Hindlimb muscle (tissue), 1 donor: ENCODE results near the gene EHMT1. TPM values are rescaled to one million over a fixed set of nuclear protein-coding genes. Genes with fewer than 3 reads are reported as not detected.
"Not testable (repeated sequence)": the region's sequence is repeated elsewhere in the genome, so short reads cannot be mapped to it uniquely, and the experiment has no call there.

Experiments used
- DNase-seq: peaks from one replicate; pipeline ENCODE4 v3.0.0-alpha.2; 2013
- polyA plus RNA-seq: library from polyadenylated mRNA; unstranded; fragments of 120-200 nt; gene quantifications from one replicate; pipeline ENCODE4 v1.2.1, GENCODE V29; 2013; ENCODE audit not compliant: insufficient read length

The EHMT1 gene
- polyA plus RNA-seq, 1 donor, result 50.4 TPM

DNA sequence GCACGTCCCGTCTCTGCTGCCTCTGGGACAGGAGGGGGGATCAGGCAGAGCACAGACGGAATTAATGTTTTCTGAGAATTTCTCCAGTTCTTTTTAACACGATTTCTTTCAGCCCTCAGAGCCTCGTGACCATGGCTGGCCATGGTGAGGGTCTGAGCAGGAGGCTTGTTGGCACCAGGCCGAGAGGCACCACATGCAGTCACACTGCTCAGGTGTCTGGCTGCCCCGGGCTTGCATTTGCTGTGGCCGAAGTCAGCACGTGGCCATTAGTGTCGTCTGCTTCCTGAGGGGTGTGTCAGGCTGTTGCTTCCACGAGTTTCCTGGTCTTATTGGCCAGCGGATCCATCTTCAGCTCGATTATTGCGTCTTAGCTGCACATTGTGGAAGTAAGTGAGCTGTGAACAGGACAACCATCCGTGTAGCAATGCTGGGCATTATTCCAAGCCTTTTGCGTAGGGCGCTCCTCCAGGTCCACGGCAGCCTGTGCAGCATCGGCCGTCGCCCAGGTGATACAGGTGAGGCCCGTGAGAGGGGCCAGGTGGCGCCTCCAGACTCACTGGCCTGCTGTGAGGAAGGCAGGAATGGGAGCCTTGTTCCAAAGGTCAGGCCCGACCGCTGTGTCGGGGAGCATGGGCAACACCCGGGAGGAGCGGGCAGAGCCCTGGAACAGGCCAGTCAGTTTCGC is 144.6 kb downstream of the EHMT1 start:
- DNase-seq, result no peak

DNA sequence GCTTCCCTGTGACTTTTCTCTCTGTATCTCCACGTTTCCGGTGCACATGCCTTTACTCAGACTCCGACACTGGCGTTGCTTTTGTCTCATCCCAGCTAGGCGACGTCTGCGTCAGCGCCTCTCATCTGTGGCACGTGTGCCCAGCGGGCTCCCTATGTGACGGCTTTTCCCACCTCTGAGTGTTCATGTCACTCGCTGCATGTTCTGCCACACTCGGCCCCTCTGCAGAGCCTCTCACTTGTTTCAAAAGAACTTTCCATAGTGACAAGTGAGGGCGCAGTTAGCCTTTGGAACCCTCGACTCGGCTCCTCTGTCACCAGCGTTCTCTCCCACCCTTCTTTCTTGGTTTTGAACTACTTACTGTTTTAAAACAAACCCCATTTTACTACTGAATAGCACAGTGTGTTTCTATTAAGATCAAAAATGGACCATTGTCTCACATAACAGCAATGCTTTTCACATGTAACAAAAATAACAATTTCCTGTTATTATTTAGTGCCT is 145.4 kb downstream of the EHMT1 start:
- DNase-seq, result no peak

DNA sequence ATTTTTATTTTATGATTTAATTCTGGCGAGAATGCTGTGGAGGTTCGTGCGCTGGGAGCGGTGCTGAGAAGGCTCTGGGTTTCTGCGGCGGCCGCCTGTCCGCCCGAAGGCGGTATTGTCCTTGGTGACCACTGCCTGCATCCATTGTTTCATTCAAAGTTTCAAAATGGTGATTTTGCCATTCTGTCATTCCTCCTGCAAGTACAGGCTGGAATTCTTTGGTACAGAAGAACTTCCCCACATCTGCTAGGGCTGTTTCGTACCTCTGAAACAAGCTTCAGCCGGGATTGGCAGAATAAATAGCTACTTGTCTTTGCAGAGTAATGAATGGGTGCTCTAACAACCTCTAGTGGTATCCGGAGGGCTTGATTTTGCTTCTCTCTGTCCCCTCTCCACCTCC is 146.2 kb downstream of the EHMT1 start:
- no peak for DNase-seq

DNA sequence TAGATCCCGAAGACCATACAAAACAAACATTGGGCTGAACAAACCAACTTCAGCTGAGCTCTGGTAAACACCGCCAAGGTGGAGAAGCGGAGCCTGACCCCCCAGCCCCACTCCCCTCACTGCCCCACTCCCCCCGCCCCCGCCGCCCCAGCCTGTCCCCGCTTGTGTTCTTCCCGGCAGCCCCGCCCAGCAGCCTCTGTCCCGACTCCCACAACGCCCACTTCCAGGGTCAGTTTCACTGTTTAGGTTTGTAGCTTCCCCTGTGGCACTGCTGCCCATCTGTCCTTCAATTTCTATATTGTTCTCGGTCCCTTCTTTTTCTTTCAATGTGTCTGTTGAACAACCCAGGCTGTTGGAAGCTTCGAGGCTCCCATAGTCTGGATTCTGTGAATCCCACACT is 146.7 kb downstream of the EHMT1 start:
- DNase-seq, result no peak

DNA sequence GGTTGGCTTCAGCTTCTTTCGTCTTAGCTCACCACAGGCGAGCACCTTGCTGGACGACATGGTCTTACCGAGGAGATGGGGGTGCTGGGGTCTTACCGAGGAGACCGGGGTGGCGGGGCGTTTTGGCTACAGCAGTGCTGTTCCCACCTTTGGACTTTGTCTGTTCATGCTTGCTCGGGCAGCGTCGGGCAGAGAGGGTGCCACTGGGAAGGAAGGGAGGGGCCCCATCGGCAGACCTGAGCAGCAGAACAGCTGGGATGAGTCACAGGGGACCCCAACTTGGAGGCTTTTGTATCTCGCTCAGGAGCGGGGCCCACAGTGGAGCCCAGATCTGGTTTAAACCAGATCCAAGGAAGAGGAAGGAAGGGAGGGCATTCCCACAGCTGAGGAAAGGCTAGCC is 152.8 kb downstream of the EHMT1 start:
- DNase-seq, result no peak

DNA sequence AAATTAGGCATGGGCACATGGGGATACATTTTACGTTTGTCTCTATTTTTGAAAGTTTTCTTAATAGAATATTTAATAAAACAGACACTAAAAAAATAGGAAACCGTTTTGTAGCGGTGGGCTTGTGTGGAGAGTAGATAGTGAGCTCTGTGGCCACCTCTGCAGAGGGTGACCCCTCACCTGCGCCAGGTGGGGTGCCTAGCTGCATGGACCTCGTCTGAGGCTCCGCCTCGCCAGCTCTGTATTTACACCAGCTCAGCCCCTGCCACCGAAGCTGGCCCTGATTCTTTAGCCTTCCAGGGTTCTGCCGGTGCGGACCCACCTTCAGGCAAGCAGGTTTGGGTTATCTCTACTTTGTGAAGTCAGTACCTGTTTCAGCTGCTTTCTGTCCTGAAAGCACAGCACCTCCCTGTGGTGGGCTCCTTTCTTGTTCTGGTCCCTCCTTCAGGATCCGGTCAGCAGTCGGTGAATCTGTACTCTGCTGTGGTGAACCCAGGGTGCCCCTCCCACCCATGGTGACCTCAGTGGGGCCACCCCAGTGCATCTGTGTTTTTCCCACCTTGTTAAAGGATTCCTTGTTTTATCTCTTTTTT is 153.6 kb downstream of the EHMT1 start:
- DNase-seq, result no peak

DNA sequence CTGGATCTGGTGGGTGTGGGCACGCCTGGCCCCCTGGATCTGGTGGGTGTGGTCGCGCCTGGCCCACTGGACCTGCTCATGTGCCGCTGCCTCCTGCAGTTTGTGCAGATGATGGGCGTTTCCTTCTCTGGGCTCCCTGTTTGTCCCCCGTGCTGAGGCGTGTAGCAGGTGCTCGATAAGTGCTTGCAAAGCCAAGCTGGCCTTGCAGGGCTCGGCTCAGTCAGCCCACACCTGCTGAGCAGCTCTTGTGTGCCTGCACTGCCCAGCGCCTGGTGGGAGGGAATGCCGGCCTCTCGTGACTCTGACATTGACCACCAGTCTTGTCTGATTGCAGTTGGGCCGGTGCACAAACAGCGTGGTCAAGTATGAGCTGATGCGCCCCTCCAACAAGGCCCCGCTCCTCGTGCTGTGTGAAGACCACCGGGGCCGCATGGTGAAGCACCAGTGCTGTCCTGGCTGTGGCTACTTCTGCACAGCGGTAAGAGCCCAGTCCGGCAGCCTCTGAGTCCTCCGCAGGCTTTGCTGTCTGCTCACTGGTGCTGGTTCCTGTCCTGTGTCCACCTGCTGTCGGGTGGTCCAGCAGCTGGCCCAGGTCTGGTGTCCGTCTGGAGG is 156.1 kb downstream of the EHMT1 start:
- DNase-seq, result no peak

DNA sequence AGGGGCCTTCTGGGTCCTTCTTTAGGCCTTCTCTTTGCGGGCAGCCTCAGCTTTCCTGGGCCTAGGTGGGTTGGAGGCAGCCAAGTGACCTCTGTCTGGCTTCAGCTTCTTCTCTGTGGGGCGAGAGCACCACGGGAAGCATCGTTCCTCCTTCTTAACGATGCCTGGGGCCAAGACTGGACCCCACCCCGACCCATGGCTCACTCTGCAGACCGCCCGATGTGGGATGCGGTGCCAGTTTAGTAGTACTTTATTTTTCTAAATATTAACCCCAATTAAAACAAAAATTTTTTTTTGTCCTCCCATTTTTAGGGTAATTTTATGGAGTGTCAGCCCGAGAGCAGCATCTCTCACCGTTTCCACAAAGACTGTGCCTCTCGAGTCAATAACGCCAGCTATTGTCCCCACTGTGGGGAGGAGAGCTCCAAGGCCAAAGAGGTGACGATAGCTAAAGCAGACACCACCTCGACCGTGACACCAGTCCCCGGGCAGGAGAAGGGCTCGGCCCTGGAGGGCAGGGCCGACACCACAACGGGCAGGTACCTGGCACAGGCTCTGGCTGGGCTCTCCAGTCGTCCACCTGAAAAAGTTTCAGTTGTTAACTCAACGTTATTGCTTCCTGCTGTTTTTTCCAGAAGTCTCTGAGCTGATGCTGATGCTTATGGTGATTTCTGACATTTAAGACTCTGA is 157.6 kb downstream of the EHMT1 start:
- no peak for DNase-seq

DNA sequence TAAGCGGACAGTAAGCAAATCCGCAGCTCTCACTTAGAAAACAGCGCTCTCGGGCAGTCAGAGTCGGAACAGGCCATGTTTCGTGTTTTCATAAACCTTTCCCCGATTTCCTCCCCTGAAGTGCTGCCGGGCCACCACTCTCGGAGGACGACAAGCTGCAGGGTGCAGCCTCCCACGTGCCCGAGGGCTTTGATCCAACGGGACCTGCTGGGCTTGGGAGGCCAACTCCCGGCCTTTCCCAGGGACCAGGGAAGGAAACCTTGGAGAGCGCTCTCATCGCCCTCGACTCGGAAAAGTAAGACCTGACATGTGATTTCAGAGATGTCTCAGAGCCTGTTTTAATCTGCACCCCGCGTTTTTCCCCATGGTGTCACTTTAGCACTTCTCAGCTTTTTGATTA is 159.0 kb downstream of the EHMT1 start:
- no peak for DNase-seq

DNA sequence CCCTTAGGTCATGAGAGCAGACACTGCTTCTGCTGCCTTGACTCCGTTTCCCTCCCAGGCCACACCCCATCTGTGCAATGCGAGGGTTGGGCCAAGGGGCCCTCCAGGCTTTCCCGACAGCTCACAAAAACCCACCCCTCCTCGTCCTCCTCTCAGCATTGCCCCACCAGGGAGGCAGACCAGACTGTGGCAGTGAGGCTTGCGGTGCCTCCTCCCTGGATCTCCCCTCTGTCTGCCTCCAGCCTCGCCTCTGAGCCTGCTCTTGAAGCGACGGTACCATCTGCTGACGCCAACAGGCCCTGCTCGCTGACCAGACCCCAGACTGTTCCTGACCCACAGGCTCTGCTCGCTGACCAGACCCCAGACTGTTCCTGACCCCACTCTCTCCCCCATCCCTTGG is 159.5 kb downstream of the EHMT1 start:
- no peak for DNase-seq

DNA sequence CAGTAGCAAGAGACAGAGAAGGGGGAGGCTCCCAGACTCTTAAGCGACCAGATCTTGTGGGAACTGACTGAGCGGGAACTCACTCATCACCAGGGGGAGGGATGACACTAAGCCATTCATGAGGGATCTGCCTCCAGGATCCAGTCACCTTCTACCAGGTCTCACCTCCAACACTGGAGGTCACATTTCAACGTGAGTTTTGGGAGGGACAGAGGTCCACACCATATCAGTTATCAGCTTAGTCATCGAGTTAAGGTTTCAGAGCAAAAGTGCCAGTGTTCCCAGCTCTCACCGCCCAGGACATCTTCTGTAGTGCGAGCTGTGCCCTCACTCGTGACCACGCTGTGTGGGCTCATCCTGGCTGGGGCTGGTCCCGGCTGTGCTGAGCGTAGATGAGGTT is 160.1 kb downstream of the EHMT1 start:
- no peak for DNase-seq

DNA sequence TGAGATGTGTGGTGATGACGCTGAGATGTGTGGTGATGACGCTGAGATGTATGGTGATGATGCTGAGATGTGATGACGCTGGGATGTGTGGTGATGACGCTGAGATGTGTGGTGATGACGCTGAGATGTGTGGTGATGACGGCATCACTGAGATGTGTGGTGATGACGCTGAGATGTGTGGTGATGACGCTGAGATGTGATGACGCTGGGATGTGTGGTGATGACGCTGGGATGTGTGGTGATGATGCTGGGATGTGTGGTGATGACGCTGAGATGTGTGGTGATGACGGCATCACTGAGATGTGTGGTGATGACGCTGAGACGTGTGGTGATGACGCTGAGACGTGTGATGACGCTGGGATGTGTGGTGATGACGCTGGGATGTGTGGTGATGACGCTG is 161.2 kb downstream of the EHMT1 start:
- DNase-seq, result not testable (repeated sequence)

DNA sequence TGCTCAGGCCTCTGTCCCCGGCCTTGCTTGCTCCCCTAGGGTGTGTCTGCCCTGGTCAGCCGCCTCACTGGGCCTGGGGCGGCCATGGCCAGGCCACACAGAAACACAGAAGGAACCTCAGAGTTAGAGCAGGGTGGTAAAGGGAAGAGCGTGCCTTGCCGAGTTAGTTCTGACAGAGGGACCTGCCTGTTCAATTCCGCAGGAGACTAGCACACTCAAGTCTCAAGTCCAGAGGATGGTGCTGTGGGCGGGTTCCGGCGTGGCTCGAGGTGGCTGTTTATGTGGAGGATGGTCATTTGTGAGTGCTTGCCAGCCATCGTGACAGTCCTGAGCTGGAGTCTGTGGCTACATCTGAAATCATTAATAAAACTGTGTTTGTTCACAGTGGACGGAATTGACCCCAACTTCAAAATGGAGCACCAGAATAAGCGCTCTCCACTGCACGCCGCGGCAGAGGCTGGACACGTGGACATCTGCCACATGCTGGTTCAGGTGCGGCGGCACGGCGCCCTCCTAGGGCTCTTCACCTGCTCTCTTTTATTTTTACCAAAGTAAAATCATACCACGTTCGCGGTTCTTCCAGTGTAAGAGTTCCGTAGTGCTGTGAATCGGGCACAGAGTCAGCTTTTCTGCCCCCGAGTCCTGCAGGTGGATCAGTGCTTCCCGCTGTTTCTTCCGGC is 163.2 kb downstream of the EHMT1 start:
- no peak for DNase-seq

DNA sequence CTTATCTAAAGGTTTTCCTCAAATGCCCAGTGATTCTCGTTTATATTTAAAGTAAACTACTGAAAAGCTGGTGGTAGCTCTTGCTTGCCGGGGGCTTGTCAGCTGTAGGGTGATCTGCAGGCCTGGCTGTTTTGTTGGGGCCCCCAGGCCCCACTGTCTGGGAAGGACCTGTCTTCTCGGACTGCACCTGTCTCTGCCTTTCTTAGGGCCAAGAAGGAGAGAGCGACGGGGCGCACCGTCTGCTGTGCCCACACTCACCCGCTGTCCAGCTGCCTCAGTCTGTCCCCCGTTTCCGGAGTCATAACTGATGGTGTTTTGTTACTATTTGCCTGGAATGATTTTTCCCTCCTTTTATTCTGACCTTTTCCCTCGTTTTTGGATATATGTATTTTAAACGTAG is 164.7 kb downstream of the EHMT1 start:
- no peak for DNase-seq

DNA sequence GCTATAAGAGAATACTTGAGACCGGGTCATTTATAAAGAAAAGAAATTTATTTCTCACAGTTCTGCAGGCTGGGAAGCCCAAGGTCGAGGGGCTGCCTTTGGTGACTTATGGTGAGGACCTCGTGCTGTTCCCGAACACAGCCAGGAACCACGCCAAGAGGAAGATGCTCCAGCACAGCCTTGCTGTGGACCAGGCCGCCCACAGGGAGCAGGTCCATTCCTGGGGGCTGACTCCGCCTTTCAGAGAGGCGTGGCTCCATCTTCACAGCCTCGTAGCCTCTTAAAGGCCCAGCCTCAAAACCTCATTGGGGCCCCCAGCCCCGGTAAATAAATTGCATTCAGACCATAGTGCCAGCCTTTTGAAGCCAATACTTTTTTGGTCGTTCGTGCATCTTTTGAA is 165.2 kb downstream of the EHMT1 start:
- no peak for DNase-seq

DNA sequence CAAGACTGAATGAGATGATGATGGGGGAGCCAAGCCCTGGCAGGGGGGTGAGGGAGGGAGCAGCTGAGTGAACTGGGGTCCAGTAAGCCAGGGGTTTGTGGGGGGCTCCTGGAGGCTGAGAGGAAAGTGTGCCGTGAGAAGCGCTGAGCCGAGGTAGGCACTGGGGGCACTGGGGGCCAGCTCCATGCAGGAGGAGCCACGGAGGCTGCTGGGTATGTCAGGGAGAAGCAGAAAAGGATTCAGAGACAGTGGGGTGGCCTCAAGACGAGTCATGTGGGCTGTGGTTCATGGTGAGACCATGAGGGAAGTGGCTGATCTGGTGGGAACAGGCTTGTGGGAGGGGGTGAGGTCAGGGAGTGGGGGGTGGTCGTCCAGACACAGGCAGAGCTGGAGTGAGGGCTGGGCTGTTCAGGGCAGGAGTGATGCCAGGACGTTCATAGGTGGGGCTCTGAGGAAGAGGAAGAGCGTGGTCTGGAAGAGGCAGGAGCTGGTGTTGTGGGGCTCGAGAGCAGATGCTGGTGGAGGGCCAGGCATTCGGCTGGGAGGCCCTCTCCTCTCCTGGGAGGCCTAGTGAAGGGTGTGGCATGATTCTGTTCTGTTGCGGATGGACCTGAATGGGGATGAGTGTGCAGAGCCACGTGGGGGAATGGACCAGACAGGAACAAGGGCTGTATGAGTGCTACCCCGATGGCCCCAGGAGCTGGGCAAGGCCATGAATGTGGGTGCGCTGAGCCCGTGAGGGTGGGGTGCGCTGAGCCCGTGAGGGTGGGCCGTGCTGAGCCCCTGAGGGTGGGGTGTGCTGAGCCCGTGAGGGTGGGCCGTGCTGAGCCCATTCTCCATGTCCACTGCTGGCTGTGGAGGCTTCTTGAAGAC is 166.1 kb downstream of the EHMT1 start:
- DNase-seq, result no peak

DNA sequence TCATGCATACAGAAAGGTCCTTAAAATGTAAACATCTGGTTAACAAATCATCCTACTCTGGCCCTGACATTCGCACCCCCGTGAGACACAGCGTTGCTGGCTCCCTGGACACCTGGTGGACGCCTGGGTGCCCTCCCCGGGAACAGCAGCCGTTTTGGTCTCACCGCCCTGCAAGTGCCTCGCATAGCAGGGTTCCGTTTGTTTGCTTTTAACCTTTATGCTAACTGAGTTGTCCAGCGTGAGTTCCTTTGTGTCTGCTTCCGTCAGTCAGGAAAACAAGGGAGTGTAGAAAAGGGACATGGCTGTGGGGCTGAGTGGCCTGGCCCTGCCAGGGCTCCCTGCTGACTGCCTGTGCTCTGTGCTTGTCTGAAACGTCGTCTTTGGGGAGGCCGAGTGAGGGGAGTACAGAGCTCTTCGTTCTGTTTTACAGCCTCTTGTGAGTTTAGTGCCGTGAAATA is 166.9 kb downstream of the EHMT1 start:
- no peak for DNase-seq

DNA sequence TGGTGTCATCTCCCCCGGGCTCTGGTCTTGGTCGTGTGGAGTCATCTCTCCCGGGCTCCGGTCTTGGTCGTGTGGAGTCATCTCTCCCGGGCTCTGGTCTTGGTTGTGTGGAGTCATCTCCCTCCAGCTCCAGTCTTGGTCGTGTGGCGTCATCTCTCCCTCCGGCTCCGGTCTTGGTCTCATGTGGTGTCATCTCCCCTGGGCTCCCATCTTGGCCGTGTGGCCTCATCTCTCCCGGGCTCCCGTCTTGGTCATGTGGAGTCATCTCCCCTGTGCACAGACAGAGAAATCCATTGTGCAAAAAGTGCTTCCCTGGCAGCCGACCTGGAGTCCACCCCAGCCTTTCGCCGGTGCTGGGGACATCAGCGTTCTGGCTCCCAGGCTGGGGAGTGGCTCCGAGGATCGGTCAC is 167.7 kb downstream of the EHMT1 start:
- no peak for DNase-seq

DNA sequence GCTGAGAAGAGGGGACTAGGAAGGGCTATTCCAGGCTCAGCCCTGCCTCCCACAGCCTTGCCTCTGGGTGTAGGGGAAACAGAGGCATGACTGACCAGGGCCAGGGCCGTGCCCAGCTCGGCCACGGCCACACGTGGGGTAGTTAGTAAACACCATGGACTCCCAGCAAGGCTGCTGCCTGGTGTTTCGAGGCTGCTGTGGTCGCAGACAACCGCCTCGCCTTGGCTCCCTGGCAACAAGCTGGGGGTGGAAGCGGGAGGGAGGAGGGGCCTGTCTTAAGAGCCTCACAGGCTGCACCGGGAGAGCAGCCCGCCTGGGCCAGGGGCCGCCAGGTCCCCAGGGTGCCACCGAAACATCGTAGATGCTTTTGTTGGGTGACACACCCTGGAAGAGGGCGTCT is 168.6 kb downstream of the EHMT1 start:
- no peak for DNase-seq

DNA sequence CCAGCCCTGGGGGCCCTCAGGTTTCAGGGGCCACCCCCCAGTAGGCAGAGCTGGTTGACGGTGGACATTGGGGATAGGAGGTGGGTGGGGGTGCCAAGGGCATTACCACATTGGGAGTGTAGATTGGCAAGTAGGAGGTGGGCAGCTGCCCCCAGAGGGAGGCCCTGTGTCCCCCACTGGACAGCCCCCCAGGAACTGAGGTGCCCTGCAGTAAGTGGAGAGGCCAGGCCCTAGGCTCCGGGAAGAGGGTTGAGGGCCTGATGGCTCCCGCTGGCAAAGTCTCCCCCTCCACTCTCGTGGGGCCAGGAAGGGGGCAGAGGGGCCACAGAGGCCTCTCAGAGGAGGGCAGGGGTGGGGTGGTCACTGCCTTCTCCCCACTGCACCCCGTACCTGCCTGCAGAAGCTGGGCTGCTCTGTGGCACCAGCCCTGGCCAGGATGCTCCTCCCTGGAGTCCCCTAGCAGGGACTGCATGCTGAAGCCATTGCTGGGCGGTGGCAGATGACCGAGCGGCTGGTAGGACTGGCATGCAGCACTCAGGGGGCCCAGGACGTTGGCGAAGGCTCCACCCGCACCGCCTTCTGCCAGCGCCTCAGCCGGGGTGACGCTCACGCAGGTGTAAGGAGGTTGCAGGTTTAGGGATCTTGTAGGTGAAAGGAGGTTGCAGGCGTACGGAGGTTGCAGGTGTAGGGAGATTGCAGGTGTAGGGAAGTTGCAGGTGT is 169.1 kb downstream of the EHMT1 start:
- DNase-seq, result no peak
